ENCODE measurements around the gene ALG8. TPM values are rescaled to one million over a fixed set of nuclear protein-coding genes. Genes with fewer than 3 reads are reported as not detected.

ALG8 gene
- total and polyA plus RNA-seq, 2 of the 8 experiments (the other 6 are each of a cell fraction or from before 2014, with no cell fraction given) = 66.7 to 84.3 TPM

- H3K4me2 ChIP-seq (ENCODE audit: insufficient read depth in 1 of 2, low read depth in 2 of 2, low read length in 2 of 2) = no peak overlapping the region
- no peak overlapping the region for H2AK5ac ChIP-seq (ENCODE audit: low read depth, low read length)
- H3K79me1 ChIP-seq (ENCODE audit: low read depth, low read length) = no peaks in the 10 kb centered on the region
- no peak overlapping the region for H2BK20ac ChIP-seq (ENCODE audit: low read length)
- H2BK120ac ChIP-seq (replicated peaks; ENCODE audit: low read depth, low read length) = no peak overlapping the region
- ChIA-PET CTCF (ENCODE audit: partially characterized antibody) (interaction anchor here (0.6 to 5.2 kb wide), 5 partner anchors 10 to 531 kb away, joined by 3 to 29 read pairs (median 4); no protein-coding TSS in a partner anchor), POLR2A (ENCODE audit: partially characterized antibody) (interaction anchor here (0.5 to 2.0 kb wide), 8 partner anchors 8 to 529 kb away, joined by 3 to 6 read pairs (median 3); partner anchors contain the start of gene NDUFC2)
- no peaks in the 10 kb centered on the region for H3K27me3 ChIP-seq (replicated peaks in 1 of 4; ENCODE audit: control insufficient read depth in 3 of 4, extremely low read depth in 1 of 4, insufficient read depth in 3 of 4, low read length in 3 of 4)
- no peak overlapping the region for H4K8ac ChIP-seq (ENCODE audit: extremely low read depth, insufficient read depth, low read length)
- H2BK15ac ChIP-seq (ENCODE audit: low read length) = no peak overlapping the region
- H3K36me3 ChIP-seq (ENCODE audit: control insufficient read depth in 2 of 4, insufficient read depth in 4 of 4, low read length in 3 of 4) = no peaks in the 10 kb centered on the region
- H3K23me2 ChIP-seq (ENCODE audit: low read depth, low read length) = no peaks in the 10 kb centered on the region
- no peak overlapping the region for H3K23ac ChIP-seq (ENCODE audit: insufficient read length)
- H2AFZ ChIP-seq (ENCODE audit: low read length) = no peak overlapping the region
- H4K91ac ChIP-seq (replicated peaks; ENCODE audit: insufficient read length, low read length) = no peak overlapping the region
- no peaks in the 10 kb centered on the region for H3K9me3 ChIP-seq (ENCODE audit: insufficient read depth in 2 of 2, low read depth in 1 of 2, low read length in 1 of 2)
- no peak overlapping the region for H3K56ac ChIP-seq (replicated peaks; ENCODE audit: insufficient read length, low read depth, low read length)
- H3K27ac ChIP-seq (ENCODE audit: low read depth, low read length) = no peak overlapping the region
- H4K5ac ChIP-seq (ENCODE audit: insufficient read length, low read depth, low read length) = no peak overlapping the region
- no peak overlapping the region for H3K4me3 ChIP-seq (ENCODE audit: extremely low read depth in 1 of 4, insufficient read depth in 2 of 4, low read depth in 3 of 4, low read length in 4 of 4)
- no peak overlapping the region for H3K4ac ChIP-seq (replicated peaks; ENCODE audit: insufficient read length, low read depth, low read length)
- no peak overlapping the region for H2BK5ac ChIP-seq (ENCODE audit: low read depth, low read length)
- no peak overlapping the region for H2BK12ac ChIP-seq (ENCODE audit: low read depth, low read length)
- no peak overlapping the region for H3K18ac ChIP-seq (ENCODE audit: extremely low read depth, low read length)
- H3K79me2 ChIP-seq (ENCODE audit: control insufficient read depth in 1 of 2, insufficient read depth in 2 of 2, low read length in 2 of 2) = no peaks in the 10 kb centered on the region
- no peak overlapping the region for H3K14ac ChIP-seq (ENCODE audit: insufficient read length)
- DNase-seq (ENCODE audit: low read depth in 1 of 2, low spot score in 2 of 2) (no peak), FAIRE-seq (no peak)
- H3K9ac ChIP-seq (replicated peaks in 1 of 4; ENCODE audit: extremely low read depth in 1 of 4, low read depth in 3 of 4, low read length in 3 of 4) = no peak overlapping the region
- H4K20me1 ChIP-seq (replicated peaks in 1 of 2; ENCODE audit: control insufficient read depth in 1 of 2, insufficient read depth in 2 of 2, low read length in 2 of 2) = no peaks in the 10 kb centered on the region
- WGBS, 2 experiments (ENCODE audit: extremely low coverage in 1 of 2, insufficient coverage in 1 of 2, insufficient read length in 1 of 2, insufficient replicate concordance in 2 of 2, low coverage in 1 of 2, low lambda C conversion rate in 2 of 2, missing lambda C conversion rate in 1 of 2) = 88% methylated on average over 4 of the region's 4 CpGs; no CpG with 5 or more reads in 1 of the 2 experiments
- H3K4me1 ChIP-seq (replicated peaks in 1 of 4; ENCODE audit: control insufficient read depth in 3 of 4, insufficient read depth in 4 of 4, low read length in 3 of 4) = peaks cover 0 to 3% (median 0%) of the 10 kb centered on the region in 4 experiments; a peak in 3 of 7 replicates
- TF ChIP-seq TAF7 (optimal IDR thresholded peaks at IDR 0.05; ENCODE audit: borderline replicate concordance, low read depth, low read length) (no peak), ASH2L (IDR thresholded peaks at IDR 0.05; ENCODE audit: low read length) (no peak), SIN3A (conservative IDR thresholded peaks at IDR 0.05 in 1 of 2, IDR thresholded peaks at IDR 0.05 in 1 of 2; ENCODE audit: low read depth in 1 of 2, low read length in 2 of 2) (no peak), POLR2A (IDR thresholded peaks at IDR 0.05; ENCODE audit: control extremely low read depth in 1 of 2, low read depth in 2 of 2, low read length in 2 of 2) (no peak), EP300 (IDR thresholded peaks at IDR 0.05; ENCODE audit: borderline replicate concordance in 1 of 2, low read depth in 2 of 2, low read length in 2 of 2) (no peak), TCF12 (IDR thresholded peaks at IDR 0.05; ENCODE audit: low read depth, low read length) (no peak), KDM5A (IDR thresholded peaks at IDR 0.05; ENCODE audit: low read length) (no peak), POLR2AphosphoS5 (IDR thresholded peaks at IDR 0.05; ENCODE audit: low read depth, low read length) (no peak), GABPA (IDR thresholded peaks at IDR 0.05; ENCODE audit: borderline replicate concordance, insufficient read depth, low read length) (no peak), EGR1 (IDR thresholded peaks at IDR 0.05; ENCODE audit: borderline replicate concordance, low read depth, low read length) (no peak), SP1 (IDR thresholded peaks at IDR 0.05; ENCODE audit: low read depth, low read length) (no peak), TBP (IDR thresholded peaks at IDR 0.05; ENCODE audit: low read depth, low read length) (no peak), ATF3 (IDR thresholded peaks at IDR 0.05; ENCODE audit: insufficient read depth, low read depth, low read length) (no peak), RNF2 (IDR thresholded peaks at IDR 0.05; ENCODE audit: borderline replicate concordance, low read depth, low read length, missing control alignments, poor library complexity, severe bottlenecking) (no peak)
Measured at GRCh38 chr11:78054971-78055370, 84.5 kb downstream of the ALG8 start.
